Activated CD4-positive, alpha-beta T cell treated with anti-CD3 and anti-CD28 coated beads, Interleukin-2, amount 10 ng/mL, durations not matched to agents 7 days and 5 days (primary cell): ENCODE data around the gene SRA1. TPM values are rescaled to one million over a fixed set of nuclear protein-coding genes. Genes with fewer than 3 reads are reported as not detected.

Experiments
- CTCF ChIA-PET: fragments of 350-600 bp; sonication (Branson Sonifier 250); formaldehyde crosslinking; loops from one replicate; lab custom pipeline; 2021; ENCODE audit warnings: antibody characterized with exemption; lab: Charles Lee
- POLR2A ChIA-PET: fragments of 350-600 bp; sonication (Branson Sonifier 250); formaldehyde crosslinking; loops from one replicate; lab custom pipeline; 2021; ENCODE audit warnings: antibody characterized with exemption; lab: Charles Lee
- DNase-seq: peaks from one replicate; pipeline ENCODE4 v3.0.0-alpha.2; 2020
- H3K27ac Mint-ChIP-seq: one replicate; pipeline ENCODE4 v1.8.0; 2021; ENCODE audit warnings: mild to moderate bottlenecking, moderate library complexity, mixed read lengths
- H3K27me3 Mint-ChIP-seq: one replicate; pipeline ENCODE4 v1.8.0; 2021; ENCODE audit warnings: mixed read lengths
- H3K36me3 Mint-ChIP-seq: one replicate; pipeline ENCODE4 v1.8.0; 2021; ENCODE audit warnings: low read depth, mixed read lengths
- H3K4me1 Mint-ChIP-seq: one replicate; pipeline ENCODE4 v1.8.0; 2021; ENCODE audit warnings: mixed read lengths
- H3K4me3 Mint-ChIP-seq: one replicate; pipeline ENCODE4 v1.8.0; 2021; ENCODE audit warnings: mild to moderate bottlenecking, moderate library complexity, mixed read lengths
- H3K9me3 Mint-ChIP-seq: one replicate; pipeline ENCODE4 v1.8.0; 2021; ENCODE audit warnings: mixed read lengths
- total RNA-seq, 2 experiments: library from RNA; stranded (reverse); gene quantifications; one replicate each; pipeline ENCODE4 v1.2.3, GENCODE V29; 2021

SRA1 gene
- total RNA-seq, 2 experiments from 2014 or later = 32.4 to 38.0 TPM

- Mint-ChIP-seq H3K27ac (peak overlapping the region; percentile 90), H3K4me1 (peaks cover 52% of the 10 kb centered on the region), H3K27me3 (no peaks in the 10 kb centered on the region), H3K9me3 (no peaks in the 10 kb centered on the region), H3K36me3 (peaks cover 36% of the 10 kb centered on the region), H3K4me3 (no peak overlapping the region)
- ChIA-PET CTCF (interaction anchor here (0.7 to 1.9 kb wide), 3 partner anchors 10 to 87 kb away, joined by 3 to 13 read pairs (median 3); partner anchors contain the start of gene EIF4EBP3), POLR2A (no interaction called here)
- no peak for DNase-seq
These were observed 1.3 kb upstream of the SRA1 start for GRCh38 chr5:140558542-140558941.

GRCh38 chr5:140557965-140558364, 692 bp upstream of the SRA1 start:
- H3K27me3 Mint-ChIP-seq = no peaks in the 10 kb centered on the region
- no peak for DNase-seq
- ChIA-PET POLR2A (interaction anchor here (0.7 kb wide), 1 partner anchor 117 kb away, joined by 3 read pairs; no protein-coding TSS in a partner anchor), CTCF (interaction anchor here (1.0 to 2.9 kb wide), 3 partner anchors 10 to 82 kb away, joined by 3 to 19 read pairs (median 5); partner anchors contain the start of genes EIF4EBP3 and TMCO6)
- peak overlapping the region; percentile 73 for H3K4me3 Mint-ChIP-seq
- H3K9me3 Mint-ChIP-seq = no peaks in the 10 kb centered on the region
- peak overlapping the region; percentile 90 for H3K27ac Mint-ChIP-seq
- H3K4me1 Mint-ChIP-seq = peaks cover 52% of the 10 kb centered on the region
- peaks cover 41% of the 10 kb centered on the region for H3K36me3 Mint-ChIP-seq

GRCh38 chr5:140556438-140556837, 835 bp downstream of the SRA1 start:
- ChIA-PET POLR2A (no interaction called here), CTCF (interaction anchor here (2.9 kb wide), 1 partner anchor 9 kb away, joined by 19 read pairs; the partner anchor contains the start of gene EIF4EBP3)
- peaks cover 53% of the 10 kb centered on the region for H3K4me1 Mint-ChIP-seq
- H3K9me3 Mint-ChIP-seq = no peaks in the 10 kb centered on the region
- DNase-seq = no peak
- peak overlapping the region; percentile 90 for H3K27ac Mint-ChIP-seq
- peak overlapping the region; percentile 73 for H3K4me3 Mint-ChIP-seq
- H3K27me3 Mint-ChIP-seq = no peaks in the 10 kb centered on the region
- H3K36me3 Mint-ChIP-seq = peaks cover 47% of the 10 kb centered on the region

GRCh38 chr5:140555747-140556312, 1.4 kb downstream of the SRA1 start:
- POLR2A ChIA-PET = no interaction called here
- peak overlapping the region; percentile 73 for H3K4me3 Mint-ChIP-seq
- no peak for DNase-seq
- peaks cover 47% of the 10 kb centered on the region for H3K36me3 Mint-ChIP-seq
- H3K9me3 Mint-ChIP-seq = no peaks in the 10 kb centered on the region
- peak overlapping the region; percentile 90 for H3K27ac Mint-ChIP-seq
- H3K27me3 Mint-ChIP-seq = no peaks in the 10 kb centered on the region
- peaks cover 56% of the 10 kb centered on the region for H3K4me1 Mint-ChIP-seq
- CTCF ChIA-PET = interaction anchor here (2.9 kb wide), 1 partner anchor 8 kb away, joined by 19 read pairs; the partner anchor contains the start of gene EIF4EBP3

GRCh38 chr5:140554454-140554853, 2.8 kb downstream of the SRA1 start:
- Mint-ChIP-seq H3K4me1 (peaks cover 70% of the 10 kb centered on the region), H3K9me3 (no peaks in the 10 kb centered on the region), H3K27ac (peak overlapping the region; percentile 7), H3K4me3 (no peak overlapping the region), H3K36me3 (peaks cover 59% of the 10 kb centered on the region), H3K27me3 (no peaks in the 10 kb centered on the region)
- CTCF ChIA-PET = interaction anchor here (0.6 kb wide), 1 partner anchor 74 kb away, joined by 3 read pairs; no protein-coding TSS in a partner anchor
- DNase-seq = no peak
- POLR2A ChIA-PET = no interaction called here

- no peak for DNase-seq
- Mint-ChIP-seq H3K4me1 (peaks cover 78% of the 10 kb centered on the region), H3K9me3 (no peaks in the 10 kb centered on the region), H3K27ac (peak overlapping the region; percentile 0), H3K4me3 (no peak overlapping the region), H3K36me3 (peaks cover 66% of the 10 kb centered on the region), H3K27me3 (no peaks in the 10 kb centered on the region)
- POLR2A ChIA-PET = no interaction called here
- CTCF ChIA-PET = interaction anchor here (1.3 kb wide), 1 partner anchor 9 kb away, joined by 4 read pairs; no protein-coding TSS in a partner anchor
These were observed 3.6 kb downstream of the SRA1 start for GRCh38 chr5:140553657-140554056.

GRCh38 chr5:140551872-140552271, 5.4 kb downstream of the SRA1 start:
- Mint-ChIP-seq H3K36me3 (peaks cover 61% of the 10 kb centered on the region), H3K4me3 (no peak overlapping the region), H3K27ac (no peak overlapping the region), H3K9me3 (no peaks in the 10 kb centered on the region), H3K27me3 (no peaks in the 10 kb centered on the region), H3K4me1 (peaks cover 80% of the 10 kb centered on the region)
- ChIA-PET CTCF (interaction anchor here (1.4 kb wide), 2 partner anchors 20 to 318 kb away, joined by 3 read pairs; no protein-coding TSS in a partner anchor), POLR2A (no interaction called here)
- DNase-seq = no peak

GRCh38 chr5:140550147-140551079, 6.9 kb downstream of the SRA1 start:
- DNase-seq = no peak
- H3K27ac Mint-ChIP-seq = peak overlapping the region; percentile 66
- H3K27me3 Mint-ChIP-seq = no peaks in the 10 kb centered on the region
- H3K4me3 Mint-ChIP-seq = no peak overlapping the region
- no peaks in the 10 kb centered on the region for H3K9me3 Mint-ChIP-seq
- POLR2A ChIA-PET = no interaction called here
- CTCF ChIA-PET = interaction anchor here (1.0 to 1.1 kb wide), 2 partner anchors 12 to 149 kb away, joined by 3 to 4 read pairs; partner anchors contain the start of gene ANKHD1
- H3K4me1 Mint-ChIP-seq = peaks cover 73% of the 10 kb centered on the region
- H3K36me3 Mint-ChIP-seq = peaks cover 49% of the 10 kb centered on the region

GRCh38 chr5:140549237-140550144, 7.8 kb downstream of the SRA1 start:
- Mint-ChIP-seq H3K36me3 (peaks cover 49% of the 10 kb centered on the region), H3K27me3 (no peaks in the 10 kb centered on the region), H3K9me3 (no peaks in the 10 kb centered on the region), H3K27ac (peak overlapping the region; percentile 97), H3K4me3 (peak overlapping the region; percentile 44), H3K4me1 (peaks cover 63% of the 10 kb centered on the region)
- DNase-seq = no peak
- ChIA-PET POLR2A (no interaction called here), CTCF (interaction anchor here (0.7 to 3.2 kb wide), 6 partner anchors 9 to 153 kb away, joined by 3 to 15 read pairs (median 4); partner anchors contain the start of genes ANKHD1, APBB3 and SLC35A4)

- Mint-ChIP-seq H3K4me3 (peak overlapping the region; percentile 77), H3K27me3 (no peaks in the 10 kb centered on the region), H3K36me3 (peaks cover 50% of the 10 kb centered on the region), H3K4me1 (peaks cover 56% of the 10 kb centered on the region), H3K27ac (peak overlapping the region; percentile 97), H3K9me3 (no peaks in the 10 kb centered on the region)
- CTCF ChIA-PET = interaction anchor here (0.7 to 3.2 kb wide), 10 partner anchors 10 to 152 kb away, joined by 3 to 16 read pairs (median 4); partner anchors contain the start of genes ANKHD1, APBB3 and SLC35A4
- no peak for DNase-seq
- POLR2A ChIA-PET = no interaction called here
These were observed 8.5 kb downstream of the SRA1 start for GRCh38 chr5:140548791-140549190.

GRCh38 chr5:140548300-140548688, 9.0 kb downstream of the SRA1 start:
- no peak for DNase-seq
- no peaks in the 10 kb centered on the region for H3K9me3 Mint-ChIP-seq
- ChIA-PET CTCF (interaction anchor here (0.7 to 3.2 kb wide), 20 partner anchors 8 to 163 kb away, joined by 3 to 19 read pairs (median 4); partner anchors contain the start of genes APBB3, SLC35A4, SRA1 and WDR55), POLR2A (interaction anchor here (0.5 to 0.7 kb wide), 2 partner anchors 86 to 147 kb away, joined by 3 read pairs; no protein-coding TSS in a partner anchor)
- peak overlapping the region; percentile 97 for H3K27ac Mint-ChIP-seq
- peaks cover 45% of the 10 kb centered on the region for H3K36me3 Mint-ChIP-seq
- no peaks in the 10 kb centered on the region for H3K27me3 Mint-ChIP-seq
- H3K4me3 Mint-ChIP-seq = peak overlapping the region; percentile 77
- H3K4me1 Mint-ChIP-seq = peaks cover 51% of the 10 kb centered on the region
